ENCODE results near the gene SLC30A10.

DNA sequence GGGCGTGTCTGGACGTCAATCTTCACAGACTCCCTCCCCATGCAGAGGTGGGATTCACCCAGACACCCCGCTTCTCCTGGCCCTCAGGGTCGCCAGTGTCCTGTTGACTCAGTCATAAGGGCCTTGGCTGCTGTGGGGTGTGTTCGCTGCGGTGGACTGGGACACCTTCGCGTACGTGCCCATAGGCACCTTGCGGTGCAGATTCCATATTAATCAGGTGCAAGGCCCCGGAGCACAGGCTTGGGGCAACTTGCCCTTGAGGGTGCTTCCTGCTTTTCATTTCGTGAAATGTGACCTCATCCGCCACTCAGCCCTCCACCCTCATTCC, 398 bp upstream of the SLC30A10 start:
- TF ChIP-seq, protein P1, sequence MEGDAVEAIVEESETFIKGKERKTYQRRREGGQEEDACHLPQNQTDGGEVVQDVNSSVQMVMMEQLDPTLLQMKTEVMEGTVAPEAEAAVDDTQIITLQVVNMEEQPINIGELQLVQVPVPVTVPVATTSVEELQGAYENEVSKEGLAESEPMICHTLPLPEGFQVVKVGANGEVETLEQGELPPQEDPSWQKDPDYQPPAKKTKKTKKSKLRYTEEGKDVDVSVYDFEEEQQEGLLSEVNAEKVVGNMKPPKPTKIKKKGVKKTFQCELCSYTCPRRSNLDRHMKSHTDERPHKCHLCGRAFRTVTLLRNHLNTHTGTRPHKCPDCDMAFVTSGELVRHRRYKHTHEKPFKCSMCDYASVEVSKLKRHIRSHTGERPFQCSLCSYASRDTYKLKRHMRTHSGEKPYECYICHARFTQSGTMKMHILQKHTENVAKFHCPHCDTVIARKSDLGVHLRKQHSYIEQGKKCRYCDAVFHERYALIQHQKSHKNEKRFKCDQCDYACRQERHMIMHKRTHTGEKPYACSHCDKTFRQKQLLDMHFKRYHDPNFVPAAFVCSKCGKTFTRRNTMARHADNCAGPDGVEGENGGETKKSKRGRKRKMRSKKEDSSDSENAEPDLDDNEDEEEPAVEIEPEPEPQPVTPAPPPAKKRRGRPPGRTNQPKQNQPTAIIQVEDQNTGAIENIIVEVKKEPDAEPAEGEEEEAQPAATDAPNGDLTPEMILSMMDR (optimal IDR thresholded peaks at IDR 0.05 in 1 of 3, IDR thresholded peaks at IDR 0.05 in 1 of 3, conservative IDR thresholded peaks at IDR 0.05 in 1 of 3; ENCODE audit: extremely low read depth in 1 of 3, insufficient read depth in 2 of 3, low read length in 3 of 3): no peak
- TF ChIP-seq EZH2 (IDR thresholded peaks at IDR 0.05; ENCODE audit: low read length): no peak

Data from keratinocyte (primary cell).